Measurements from ENCODE around the gene WAC. TPM values are rescaled to one million over a fixed set of nuclear protein-coding genes. Genes with fewer than 3 reads are reported as not detected.

The WAC gene
- total RNA-seq, 4 donors from 2014 or later: 102 to 191 (median 124) TPM

DNA sequence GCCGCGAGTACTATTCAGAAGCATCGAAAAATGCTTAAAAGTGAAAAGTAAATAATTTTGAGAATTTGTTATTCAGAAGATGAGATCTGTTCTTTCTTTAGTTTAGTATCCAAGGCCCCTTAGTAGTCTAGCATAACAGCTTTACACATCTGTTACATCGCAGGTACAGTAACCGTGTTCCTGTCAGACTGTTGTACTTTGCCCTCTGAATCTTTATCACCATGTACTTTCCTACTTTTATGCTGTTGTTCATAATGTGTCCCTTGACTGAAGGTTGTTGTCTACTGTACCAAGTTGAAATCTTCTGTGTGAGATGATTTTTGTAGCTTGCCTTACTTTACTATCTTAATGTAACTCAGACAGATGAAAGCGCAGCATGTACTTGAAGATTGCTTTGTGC, 38.3 kb downstream of the WAC start:
- TF ChIP-seq, protein P1, sequence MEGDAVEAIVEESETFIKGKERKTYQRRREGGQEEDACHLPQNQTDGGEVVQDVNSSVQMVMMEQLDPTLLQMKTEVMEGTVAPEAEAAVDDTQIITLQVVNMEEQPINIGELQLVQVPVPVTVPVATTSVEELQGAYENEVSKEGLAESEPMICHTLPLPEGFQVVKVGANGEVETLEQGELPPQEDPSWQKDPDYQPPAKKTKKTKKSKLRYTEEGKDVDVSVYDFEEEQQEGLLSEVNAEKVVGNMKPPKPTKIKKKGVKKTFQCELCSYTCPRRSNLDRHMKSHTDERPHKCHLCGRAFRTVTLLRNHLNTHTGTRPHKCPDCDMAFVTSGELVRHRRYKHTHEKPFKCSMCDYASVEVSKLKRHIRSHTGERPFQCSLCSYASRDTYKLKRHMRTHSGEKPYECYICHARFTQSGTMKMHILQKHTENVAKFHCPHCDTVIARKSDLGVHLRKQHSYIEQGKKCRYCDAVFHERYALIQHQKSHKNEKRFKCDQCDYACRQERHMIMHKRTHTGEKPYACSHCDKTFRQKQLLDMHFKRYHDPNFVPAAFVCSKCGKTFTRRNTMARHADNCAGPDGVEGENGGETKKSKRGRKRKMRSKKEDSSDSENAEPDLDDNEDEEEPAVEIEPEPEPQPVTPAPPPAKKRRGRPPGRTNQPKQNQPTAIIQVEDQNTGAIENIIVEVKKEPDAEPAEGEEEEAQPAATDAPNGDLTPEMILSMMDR (IDR thresholded peaks at IDR 0.05; ENCODE audit: low read depth): no peak

DNA sequence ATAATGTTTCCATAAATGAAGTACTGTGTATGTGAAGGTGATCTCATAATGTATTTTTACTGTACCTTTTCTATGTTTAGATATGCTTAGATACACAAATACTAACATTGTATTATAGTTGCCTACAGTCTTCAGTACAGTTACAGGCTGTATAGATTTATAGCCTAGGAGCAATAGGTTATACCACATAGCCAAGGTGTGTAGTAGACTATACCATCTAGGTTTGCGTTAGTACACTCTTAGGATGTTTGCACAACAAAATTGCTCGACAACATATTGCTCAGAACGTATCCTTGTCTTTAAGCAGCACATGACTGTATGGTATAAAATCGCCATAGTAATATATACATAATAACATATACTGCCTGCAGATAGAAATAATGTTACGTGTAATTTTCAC, 42.9 kb downstream of the WAC start:
- TF ChIP-seq, protein P1 (IDR thresholded peaks at IDR 0.05; ENCODE audit: low read depth): no peak

DNA sequence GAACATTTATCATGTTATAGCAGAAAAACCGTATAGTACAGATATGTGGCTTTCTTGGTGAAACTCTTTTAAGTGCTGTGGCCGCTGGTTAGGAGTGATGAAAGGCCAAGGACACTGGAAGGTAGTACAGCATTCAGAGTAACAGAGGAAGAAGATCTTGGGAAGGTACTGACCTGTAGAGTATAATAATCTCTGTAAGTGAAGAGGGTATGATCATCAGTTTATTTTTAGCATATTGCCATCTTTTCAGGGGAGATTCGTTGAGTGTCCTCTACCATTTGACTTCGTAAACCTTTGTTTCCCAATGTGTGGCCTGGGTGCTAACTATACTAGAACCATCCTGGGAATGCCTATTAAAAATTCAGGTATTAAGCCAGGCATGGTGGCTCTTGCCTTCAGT, 44.6 kb downstream of the WAC start:
- TF ChIP-seq, protein P1 (IDR thresholded peaks at IDR 0.05; ENCODE audit: low read depth): no peak

DNA sequence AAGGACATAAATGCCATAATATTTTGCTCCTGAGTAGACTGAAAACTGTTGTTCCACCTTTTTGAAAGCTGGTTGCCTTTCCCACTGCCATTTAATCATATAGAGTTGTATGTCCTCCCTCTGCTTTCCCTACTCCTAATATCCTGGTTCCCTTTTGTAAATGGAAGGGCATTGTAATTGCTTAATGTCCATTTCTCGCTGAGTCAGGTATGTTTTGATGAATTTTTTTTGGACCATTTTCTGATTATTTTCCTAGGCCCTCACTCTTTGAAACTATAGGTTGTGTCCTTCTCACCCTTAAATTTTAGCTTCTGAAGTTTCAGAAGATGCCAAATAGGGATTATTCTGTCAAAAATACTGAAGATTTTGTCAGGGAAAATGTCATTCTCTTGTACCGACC, 45.5 kb downstream of the WAC start:
- TF ChIP-seq, protein P1 (IDR thresholded peaks at IDR 0.05; ENCODE audit: low read depth): no peak

DNA sequence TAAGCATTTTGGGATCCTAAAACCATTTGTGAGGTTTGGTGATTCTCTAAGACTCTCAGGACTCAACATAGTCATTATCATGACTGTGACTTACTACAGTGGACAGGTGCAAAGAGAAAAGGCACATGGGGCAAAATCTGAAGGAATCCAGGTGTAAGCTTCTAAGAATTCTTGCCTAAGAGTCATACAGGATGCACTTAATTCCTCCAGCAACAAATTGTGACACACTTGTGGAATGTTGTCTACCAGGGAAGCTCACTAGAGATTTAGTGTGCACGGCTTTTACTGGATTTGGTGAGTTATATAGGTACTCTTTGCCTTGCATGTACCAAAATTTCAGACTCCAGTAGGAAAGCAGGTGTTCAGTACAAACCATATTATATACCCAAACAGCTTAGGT, 47.9 kb downstream of the WAC start:
- TF ChIP-seq, protein P1 (IDR thresholded peaks at IDR 0.05; ENCODE audit: low read depth): no peak

DNA sequence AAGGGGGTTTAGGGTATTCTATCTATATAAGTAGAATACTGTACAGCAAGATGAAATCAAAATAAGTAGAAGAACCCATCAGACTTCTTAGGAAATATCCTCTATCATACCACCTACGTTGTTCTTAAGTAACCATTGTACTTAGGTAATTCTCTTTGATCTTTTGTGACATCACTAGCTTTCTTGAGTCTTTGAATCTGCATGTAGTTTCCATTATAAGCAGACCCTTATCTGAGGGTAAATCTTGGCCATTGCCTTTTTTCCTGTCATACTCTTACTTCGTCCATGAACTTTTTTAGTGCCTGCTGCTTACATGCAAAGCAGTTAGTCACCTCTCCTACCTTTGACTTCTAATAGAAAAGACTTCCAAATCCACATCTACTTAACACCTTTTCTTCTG, 49.0 kb downstream of the WAC start:
- TF ChIP-seq, protein P1 (IDR thresholded peaks at IDR 0.05; ENCODE audit: low read depth): no peak

DNA sequence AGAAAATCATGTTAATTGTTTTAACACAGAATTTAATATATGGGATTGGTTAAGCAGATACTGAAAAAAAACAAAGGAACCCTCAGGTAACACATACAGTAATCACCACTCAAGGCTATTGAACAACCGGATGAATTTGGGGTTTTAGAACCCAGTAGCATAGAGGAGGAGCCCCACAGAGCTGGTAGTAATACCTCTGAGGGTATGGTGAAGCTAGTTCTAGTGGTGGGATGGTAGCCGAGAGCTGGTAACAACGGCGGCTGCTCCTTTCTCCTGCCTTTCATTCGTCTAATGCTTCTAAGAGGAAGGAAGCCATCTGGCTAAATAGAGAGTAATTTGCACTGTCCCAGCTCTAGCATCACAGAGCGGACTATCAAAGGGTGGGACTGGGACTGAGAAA, 52.2 kb downstream of the WAC start:
- TF ChIP-seq, protein P1 (IDR thresholded peaks at IDR 0.05; ENCODE audit: low read depth): no peak
